OCI-LY1 (cell line): Measurements from ENCODE around the gene RAB30.

Source experiments
- H2AFZ ChIP-seq: fragments of 200-600 bp; sonication (generic), shearing (Covaris generic); 2 replicates; pipeline ENCODE4 v1.6.0; 2014; ENCODE audit warnings: antibody characterized with exemption, mild to moderate bottlenecking, low read length
- H3F3A ChIP-seq: fragments of 200-600 bp; sonication (generic), shearing (Covaris generic); 2 replicates; pipeline ENCODE4 v1.6.0; 2014; ENCODE audit warnings: mild to moderate bottlenecking, antibody characterized with exemption, low read length, moderate library complexity; ENCODE audit not compliant: insufficient read depth
- H3K27ac ChIP-seq: fragments of 200-600 bp; sonication (generic); 2 replicates; pipeline ENCODE4 v1.5.1; 2014; ENCODE audit warnings: low read length, mixed run types, mild to moderate bottlenecking, low read depth; ENCODE audit not compliant: poor library complexity, severe bottlenecking
- H3K27me3 ChIP-seq: fragments of 200-600 bp; sonication (generic); 2 replicates; pipeline ENCODE4 v1.6.0; 2014; ENCODE audit warnings: antibody characterized with exemption, mild to moderate bottlenecking, low read length, moderate library complexity; ENCODE audit not compliant: insufficient read depth
- H3K36me3 ChIP-seq: fragments of 200-600 bp; sonication (generic); 2 replicates; pipeline ENCODE4 v1.6.1; 2014; ENCODE audit warnings: mild to moderate bottlenecking, antibody characterized with exemption, low read length, moderate library complexity, mixed read lengths; ENCODE audit not compliant: insufficient read depth
- H3K4me1 ChIP-seq: fragments of 200-600 bp; sonication (generic); 2 replicates; pipeline ENCODE4 v1.5.1; 2014; ENCODE audit warnings: mild to moderate bottlenecking, low read length, moderate library complexity; ENCODE audit not compliant: insufficient read depth, severe bottlenecking
- H3K4me2 ChIP-seq: fragments of 200-600 bp; sonication (generic), shearing (Covaris generic); 2 replicates; pipeline ENCODE4 v1.6.1; 2014; ENCODE audit warnings: low read length
- H3K4me3 ChIP-seq: fragments of 200-600 bp; sonication (generic); 2 replicates; pipeline ENCODE4 v1.5.1; 2014; ENCODE audit warnings: low read length, low read depth, mild to moderate bottlenecking, mixed read lengths; ENCODE audit not compliant: poor library complexity, severe bottlenecking
- H3K79me2 ChIP-seq: fragments of 200-600 bp; shearing (Covaris generic); 2 replicates; pipeline ENCODE4 v1.6.1; 2016; ENCODE audit warnings: mixed run types, low read length, mixed read lengths; ENCODE audit not compliant: insufficient read depth
- H3K9ac ChIP-seq: fragments of 200-600 bp; sonication (generic), shearing (Covaris generic); 2 replicates; pipeline ENCODE4 v1.6.1; 2014; ENCODE audit warnings: mild to moderate bottlenecking, low read length, mixed read lengths
- H3K9me2 ChIP-seq: fragments of 200-600 bp; sonication (generic), shearing (Covaris generic); 2 replicates; pipeline ENCODE4 v1.6.1; 2014; ENCODE audit warnings: low read depth, mild to moderate bottlenecking, low read length, mixed read lengths
- H3K9me3 ChIP-seq: fragments of 200-600 bp; shearing (Covaris generic); 2 replicates; pipeline ENCODE4 v1.6.1; 2014; ENCODE audit warnings: low read length, mixed read lengths
- H4K20me1 ChIP-seq: fragments of 200-600 bp; sonication (generic), shearing (Covaris generic); 2 replicates; pipeline ENCODE4 v1.6.0; 2016; ENCODE audit warnings: mild to moderate bottlenecking, low read length; ENCODE audit not compliant: insufficient read depth
- CTCF ChIP-seq: fragments of 200-600 bp; sonication (generic), shearing (Covaris generic); IDR thresholded peaks from 2 replicates; pipeline ENCODE4 v1.5.1; 2017; ENCODE audit warnings: mild to moderate bottlenecking, antibody characterized with exemption, low read length, moderate library complexity, mixed read lengths
- EZH2 ChIP-seq: fragments of 200-600 bp; sonication (generic), shearing (Covaris generic); IDR thresholded peaks from 2 replicates; pipeline ENCODE4 v1.8.0; 2017; ENCODE audit warnings: borderline replicate concordance, mixed run types, mild to moderate bottlenecking, antibody characterized with exemption, low read length, moderate library complexity, mixed read lengths

The RAB30 gene

GRCh38 chr11:82999232-82999631, 72.5 kb downstream of the RAB30 start:
- Histone ChIP-seq H3F3A (no peaks in the 10 kb centered on the region), H3K27me3 (no peaks in the 10 kb centered on the region), H3K9me2 (no peaks in the 10 kb centered on the region), H2AFZ (no peak overlapping the region), H3K36me3 (peaks cover 25% of the 10 kb centered on the region; the same call in 1 of the 2 replicates), H3K9ac (no peak overlapping the region), H4K20me1 (no peaks in the 10 kb centered on the region), H3K4me3 (no peak overlapping the region), H3K4me1 (peaks cover 62% of the 10 kb centered on the region), H3K4me2 (no peak overlapping the region), H3K79me2 (peaks cover 41% of the 10 kb centered on the region), H3K27ac (peak overlapping the region; percentile 14), H3K9me3 (no peaks in the 10 kb centered on the region)
- no peak for TF ChIP-seq CTCF
- TF ChIP-seq EZH2 = no peak

- Histone ChIP-seq H3K9me3 (no peaks in the 10 kb centered on the region), H3K36me3 (peaks cover 30% of the 10 kb centered on the region; the same call in 1 of the 2 replicates), H3K4me3 (no peak overlapping the region), H3K4me2 (no peak overlapping the region), H2AFZ (no peak overlapping the region), H3K4me1 (peaks cover 66% of the 10 kb centered on the region), H3K9ac (no peak overlapping the region), H3F3A (no peaks in the 10 kb centered on the region), H3K27me3 (no peaks in the 10 kb centered on the region), H3K27ac (no peak overlapping the region), H3K79me2 (peaks cover 36% of the 10 kb centered on the region), H3K9me2 (no peaks in the 10 kb centered on the region), H4K20me1 (no peaks in the 10 kb centered on the region)
- TF ChIP-seq CTCF (no peak), EZH2 (no peak)
These were observed 73.0 kb downstream of the RAB30 start for GRCh38 chr11:82998697-82999096.

- Histone ChIP-seq H4K20me1 (no peaks in the 10 kb centered on the region), H3K4me3 (no peak overlapping the region), H3K9ac (no peak overlapping the region), H3K9me3 (no peaks in the 10 kb centered on the region), H3K79me2 (peaks cover 26% of the 10 kb centered on the region), H3K27ac (peak overlapping the region; percentile 45), H3K9me2 (no peaks in the 10 kb centered on the region), H3K27me3 (no peaks in the 10 kb centered on the region), H3F3A (no peaks in the 10 kb centered on the region), H3K4me1 (peaks cover 62% of the 10 kb centered on the region), H3K36me3 (peaks cover 46% of the 10 kb centered on the region; the same call in 1 of the 2 replicates), H3K4me2 (peak overlapping the region; percentile 4; the same call in 1 of the 2 replicates), H2AFZ (no peak overlapping the region)
- TF ChIP-seq EZH2 = no peak
- no peak for TF ChIP-seq CTCF
These were observed 74.6 kb downstream of the RAB30 start for GRCh38 chr11:82996966-82997606.
